H1 (cell line): Measurements from ENCODE around the gene KANSL3.

Experiments
- ASH2L ChIP-seq: fragments of 200-600, 300-600 bp; sonication (generic); IDR thresholded peaks from one replicate; pipeline ENCODE4 v1.7.1; 2017; ENCODE audit warnings: low read length
- MAFK ChIP-seq: IDR thresholded peaks from 2 replicates; pipeline ENCODE4 v1.6.1; 2012; ENCODE audit warnings: low read depth, mild to moderate bottlenecking, improper control_type of control experiment, low read length
- POLR2AphosphoS5 ChIP-seq: IDR thresholded peaks from 2 replicates; pipeline ENCODE4 v1.6.1; 2011; ENCODE audit warnings: low read depth, low read length
- RAD21 ChIP-seq, 2 experiments: IDR thresholded peaks in 1 of 2; conservative IDR thresholded peaks in 1 of 2; 2 replicates each; pipeline ENCODE4 v1.6.1; 2011; ENCODE audit warnings: low read depth in 2 of 2, low read length in 2 of 2, improper control_type of control experiment in 1 of 2, inconsistent platforms in 1 of 2, mild to moderate bottlenecking in 1 of 2, moderate library complexity in 1 of 2
- TF ChIP-seq, protein P1 (sequence below), 3 experiments: IDR thresholded peaks; 1 replicate in 2 of 3; 2 replicates in 1 of 3; pipeline versions ENCODE4 v1.5.1 to v1.6.1; 2011; ENCODE audit warnings: low read length in 3 of 3, mild to moderate bottlenecking in 3 of 3, inconsistent platforms in 2 of 3, low read depth in 1 of 3, moderate library complexity in 1 of 3; ENCODE audit not compliant: insufficient read depth in 1 of 3; ENCODE audit errors: control extremely low read depth in 1 of 3
- TF ChIP-seq, protein P2 (sequence below): IDR thresholded peaks from 2 replicates; pipeline ENCODE4 v1.6.1; 2011; ENCODE audit warnings: low read length, improper control_type of control experiment
- TF ChIP-seq, protein P3 (sequence below): IDR thresholded peaks from 2 replicates; pipeline ENCODE4 v1.6.1; 2012; ENCODE audit warnings: inconsistent platforms

DNA sequence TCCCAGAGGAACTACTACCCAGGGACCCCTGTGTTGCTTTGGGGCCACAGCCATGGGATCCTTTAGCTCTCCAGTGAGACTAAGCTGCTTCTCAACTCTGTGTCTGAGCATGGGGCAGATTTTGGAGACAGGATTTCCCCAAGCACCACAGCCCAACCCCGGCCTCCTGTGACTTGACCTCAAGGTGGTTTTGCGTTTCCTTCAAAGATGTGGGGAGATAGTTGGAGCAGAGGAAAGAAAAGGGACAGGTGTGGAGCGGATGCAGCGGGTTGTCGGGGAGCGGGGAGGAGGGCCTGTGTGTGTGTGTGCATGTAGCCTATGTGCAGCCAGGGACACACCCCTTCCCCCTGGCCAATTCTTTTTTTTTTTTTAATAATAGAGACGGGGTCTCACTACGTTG is 91.3 kb downstream of the KANSL3 start:
- TF ChIP-seq, protein P1, sequence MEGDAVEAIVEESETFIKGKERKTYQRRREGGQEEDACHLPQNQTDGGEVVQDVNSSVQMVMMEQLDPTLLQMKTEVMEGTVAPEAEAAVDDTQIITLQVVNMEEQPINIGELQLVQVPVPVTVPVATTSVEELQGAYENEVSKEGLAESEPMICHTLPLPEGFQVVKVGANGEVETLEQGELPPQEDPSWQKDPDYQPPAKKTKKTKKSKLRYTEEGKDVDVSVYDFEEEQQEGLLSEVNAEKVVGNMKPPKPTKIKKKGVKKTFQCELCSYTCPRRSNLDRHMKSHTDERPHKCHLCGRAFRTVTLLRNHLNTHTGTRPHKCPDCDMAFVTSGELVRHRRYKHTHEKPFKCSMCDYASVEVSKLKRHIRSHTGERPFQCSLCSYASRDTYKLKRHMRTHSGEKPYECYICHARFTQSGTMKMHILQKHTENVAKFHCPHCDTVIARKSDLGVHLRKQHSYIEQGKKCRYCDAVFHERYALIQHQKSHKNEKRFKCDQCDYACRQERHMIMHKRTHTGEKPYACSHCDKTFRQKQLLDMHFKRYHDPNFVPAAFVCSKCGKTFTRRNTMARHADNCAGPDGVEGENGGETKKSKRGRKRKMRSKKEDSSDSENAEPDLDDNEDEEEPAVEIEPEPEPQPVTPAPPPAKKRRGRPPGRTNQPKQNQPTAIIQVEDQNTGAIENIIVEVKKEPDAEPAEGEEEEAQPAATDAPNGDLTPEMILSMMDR (IDR thresholded peaks at IDR 0.05; ENCODE audit: control extremely low read depth in 1 of 3, insufficient read depth in 1 of 3, low read depth in 1 of 3, low read length in 3 of 3): no peak
- no peak for TF ChIP-seq ASH2L
- TF ChIP-seq, protein P2, sequence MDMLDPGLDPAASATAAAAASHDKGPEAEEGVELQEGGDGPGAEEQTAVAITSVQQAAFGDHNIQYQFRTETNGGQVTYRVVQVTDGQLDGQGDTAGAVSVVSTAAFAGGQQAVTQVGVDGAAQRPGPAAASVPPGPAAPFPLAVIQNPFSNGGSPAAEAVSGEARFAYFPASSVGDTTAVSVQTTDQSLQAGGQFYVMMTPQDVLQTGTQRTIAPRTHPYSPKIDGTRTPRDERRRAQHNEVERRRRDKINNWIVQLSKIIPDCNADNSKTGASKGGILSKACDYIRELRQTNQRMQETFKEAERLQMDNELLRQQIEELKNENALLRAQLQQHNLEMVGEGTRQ: no peak
- TF ChIP-seq RAD21 (IDR thresholded peaks at IDR 0.05 in 1 of 2, conservative IDR thresholded peaks at IDR 0.05 in 1 of 2; ENCODE audit: low read depth in 2 of 2, low read length in 2 of 2): no peak
- TF ChIP-seq POLR2AphosphoS5: no peak
- no peak for TF ChIP-seq MAFK
- TF ChIP-seq, protein P3, sequence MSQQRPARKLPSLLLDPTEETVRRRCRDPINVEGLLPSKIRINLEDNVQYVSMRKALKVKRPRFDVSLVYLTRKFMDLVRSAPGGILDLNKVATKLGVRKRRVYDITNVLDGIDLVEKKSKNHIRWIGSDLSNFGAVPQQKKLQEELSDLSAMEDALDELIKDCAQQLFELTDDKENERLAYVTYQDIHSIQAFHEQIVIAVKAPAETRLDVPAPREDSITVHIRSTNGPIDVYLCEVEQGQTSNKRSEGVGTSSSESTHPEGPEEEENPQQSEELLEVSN: no peak
